ENCODE results near the gene PXN. TPM values are rescaled to one million over a fixed set of nuclear protein-coding genes. Genes with fewer than 3 reads are reported as not detected.

The PXN gene
- total RNA-seq, 2 experiments from 2014 or later, result 229 to 230 TPM

GRCh38 chr12:120301962-120302815, 36.7 kb upstream of the PXN start, which contains the start of gene SIRT4:
TSS of gene SIRT4 (plus strand) at chr12:120302321. CDS start at chr12:120303562, 1,241 bp downstream.
- Mint-ChIP-seq H3K27ac (peak within 1 kb of the TSS; percentile 79), H3K4me1 (ENCODE audit: low read depth) (peaks cover 11% of the 10 kb centered on the region), H3K9me3 (no peaks in the 10 kb centered on the region), H3K4me3 (peak within 1 kb of the TSS; percentile 97), H3K36me3 (ENCODE audit: low read depth) (peaks cover 5% of the 10 kb centered on the region), H3K27me3 (no peaks in the 10 kb centered on the region)
- Histone ChIP-seq H3K4me1 (ENCODE audit: insufficient read depth, low read length) (peaks cover 13% of the 10 kb centered on the region), H3K9me3 (ENCODE audit: control insufficient read depth in 1 of 2, insufficient read depth in 1 of 2, low read length in 2 of 2) (no peaks in the 10 kb centered on the region), H3K27me3 (ENCODE audit: control insufficient read depth in 1 of 2, insufficient read depth in 2 of 2, low read length in 2 of 2) (no peaks in the 10 kb centered on the region), H3K36me3 (ENCODE audit: insufficient read depth, low read length) (no peaks in the 10 kb centered on the region), H3K4me3 (ENCODE audit: low read length) (peak within 1 kb of the TSS; percentile 97), H3K27ac (ENCODE audit: low read depth in 1 of 2, low read length in 2 of 2) (peak within 1 kb of the TSS in 1 of 2 donors; percentile 60)
- POLR2A ChIA-PET, result interaction anchor here (0.6 to 4.4 kb wide), 23 partner anchors 10 to 922 kb away, joined by 3 to 271 read pairs (median 3); partner anchors contain the start of genes MLEC, POP5, PXN and RNU4-1
- intact Hi-C loops (cut with DNase I, micrococcal nuclease), result loop anchor here (1.0 to 10.0 kb wide), 3 partner anchors 9 to 1773 kb away; partner anchors contain the start of genes MLXIP (in 1 of the 2) and RNU4-1 (in 1 of the 2)
- peak; percentile 99 for ATAC-seq (ENCODE audit: poor library complexity)
- CTCF ChIA-PET, result interaction anchor here (0.5 to 2.3 kb wide), 31 partner anchors 10 to 1312 kb away, joined by 3 to 51 read pairs (median 4); partner anchors contain the start of genes PLA2G1B, PXN, RAB35 and RNU4-1
- DNase-seq, result peak; percentile 77 to 96 (median 86)
- TF ChIP-seq CTCF (IDR thresholded peaks at IDR 0.05), result peak; percentile 78

GRCh38 chr12:120292661-120293531, 27.4 kb upstream of the PXN start, which contains the start of gene RNU4-1:
TSS of gene RNU4-1 (minus strand) at chr12:120293237.
- Histone ChIP-seq H3K9me3 (ENCODE audit: control insufficient read depth in 1 of 2, insufficient read depth in 1 of 2, low read length in 2 of 2) (no peaks in the 10 kb centered on the region), H3K4me3 (ENCODE audit: low read length) (peak within 1 kb of the TSS; percentile 75), H3K27ac (ENCODE audit: low read depth in 1 of 2, low read length in 2 of 2) (peak within 1 kb of the TSS; percentile 99 to 100), H3K36me3 (ENCODE audit: insufficient read depth, low read length) (no peaks in the 10 kb centered on the region), H3K27me3 (ENCODE audit: control insufficient read depth in 1 of 2, insufficient read depth in 2 of 2, low read length in 2 of 2) (no peaks in the 10 kb centered on the region), H3K4me1 (ENCODE audit: insufficient read depth, low read length) (peaks cover 23% of the 10 kb centered on the region)
- intact Hi-C loops (cut with DNase I, micrococcal nuclease), result loop anchor here in 1 of 2 experiments (1.0 to 5.0 kb wide), 3 partner anchors 9 to 281 kb away; partner anchors contain the start of gene SIRT4
- Mint-ChIP-seq H3K27me3 (no peaks in the 10 kb centered on the region), H3K27ac (no peak within 1 kb of the TSS), H3K36me3 (ENCODE audit: low read depth) (no peaks in the 10 kb centered on the region), H3K4me1 (ENCODE audit: low read depth) (peaks cover 5% of the 10 kb centered on the region), H3K4me3 (no peak within 1 kb of the TSS), H3K9me3 (no peaks in the 10 kb centered on the region)
- CTCF ChIA-PET, result interaction anchor here (1.2 to 3.5 kb wide), 4 partner anchors 9 to 92 kb away, joined by 6 to 51 read pairs (median 13); partner anchors contain the start of genes PXN, RPLP0 and SIRT4
- DNase-seq (peak; percentile 49 to 92 (median 64)), ATAC-seq (ENCODE audit: poor library complexity) (peak; percentile 51)
- TF ChIP-seq CTCF (IDR thresholded peaks at IDR 0.05), result no peak
- POLR2A ChIA-PET, result interaction anchor here (0.6 to 4.9 kb wide), 42 partner anchors 9 to 1776 kb away, joined by 3 to 271 read pairs (median 6); partner anchors contain the start of genes ACADS, BICDL1, COQ5 and COX6A1

GRCh38 chr12:120292411-120292660, 26.8 kb upstream of the PXN start:
- intact Hi-C loops (cut with DNase I, micrococcal nuclease), result loop anchor here in 1 of 2 experiments (5.0 kb wide), 1 partner anchor 280 kb away; no protein-coding TSS in a partner anchor
- H3K36me3 ChIP-seq (ENCODE audit: insufficient read depth, low read length), result no peaks in the 10 kb centered on the region
- peaks cover 5% of the 10 kb centered on the region for H3K4me1 Mint-ChIP-seq (ENCODE audit: low read depth)

More at GRCh38 chr12:120292411-120292660, 26.8 kb upstream of the PXN start:
- POLR2A ChIA-PET, result interaction anchor here (0.7 to 4.9 kb wide), 36 partner anchors 11 to 1934 kb away, joined by 3 to 271 read pairs (median 10); partner anchors contain the start of genes ACADS, BICDL1, COQ5 and COX6A1
- Histone ChIP-seq H3K9me3 (ENCODE audit: control insufficient read depth in 1 of 2, insufficient read depth in 1 of 2, low read length in 2 of 2) (no peaks in the 10 kb centered on the region), H3K27ac (ENCODE audit: low read depth in 1 of 2, low read length in 2 of 2) (peak overlapping the region; percentile 99 to 100), H3K27me3 (ENCODE audit: control insufficient read depth in 1 of 2, insufficient read depth in 2 of 2, low read length in 2 of 2) (no peaks in the 10 kb centered on the region), H3K4me3 (ENCODE audit: low read length) (peak overlapping the region; percentile 75), H3K4me1 (ENCODE audit: insufficient read depth, low read length) (peaks cover 23% of the 10 kb centered on the region)
- no peaks in the 10 kb centered on the region for H3K27me3 Mint-ChIP-seq
- H3K36me3 Mint-ChIP-seq (ENCODE audit: low read depth), result no peaks in the 10 kb centered on the region
- H3K27ac Mint-ChIP-seq, result no peak overlapping the region
- ATAC-seq (ENCODE audit: poor library complexity) (no peak), DNase-seq (peak in 1 of 14 experiments; percentile 25)
- no peak overlapping the region for H3K4me3 Mint-ChIP-seq
- H3K9me3 Mint-ChIP-seq, result no peaks in the 10 kb centered on the region
- no peak for TF ChIP-seq CTCF (IDR thresholded peaks at IDR 0.05)
- CTCF ChIA-PET, result interaction anchor here (1.2 to 3.5 kb wide), 4 partner anchors 10 to 92 kb away, joined by 6 to 51 read pairs (median 13); partner anchors contain the start of genes PXN, RPLP0 and SIRT4
